Activated CD8-positive, alpha-beta memory T cell treated with anti-CD3 and anti-CD28 coated beads, Interleukin-2, amount 50 U/mL, for 48 hours (primary cell): Measurements from ENCODE around the gene CRAMP1.

Experiments used
- DNase-seq: peaks from one replicate; pipeline ENCODE4 v3.0.0-alpha.2; 2020

Gene CRAMP1

GRCh38 chr16:1634541-1634940 lies 22.4 kb downstream of the CRAMP1 start:
- no peak for DNase-seq

GRCh38 chr16:1635070-1635469 lies 22.9 kb downstream of the CRAMP1 start:
- no peak for DNase-seq

- DNase-seq: no peak
Observed at GRCh38 chr16:1637526-1637925, 25.4 kb downstream of the CRAMP1 start.

- no peak for DNase-seq
Observed at GRCh38 chr16:1638757-1639156, 26.6 kb downstream of the CRAMP1 start.

- no peak for DNase-seq
Observed at GRCh38 chr16:1639282-1639681, 27.1 kb downstream of the CRAMP1 start.

GRCh38 chr16:1639860-1640259 lies 27.7 kb downstream of the CRAMP1 start:
- DNase-seq: no peak

- no peak for DNase-seq
Observed at GRCh38 chr16:1640261-1640941, 28.2 kb downstream of the CRAMP1 start.

- no peak for DNase-seq
Observed at GRCh38 chr16:1641261-1641660, 29.1 kb downstream of the CRAMP1 start.

- DNase-seq: no peak
Observed at GRCh38 chr16:1642148-1642547, 30.0 kb downstream of the CRAMP1 start.

GRCh38 chr16:1642753-1643152 lies 30.6 kb downstream of the CRAMP1 start:
- DNase-seq: no peak

- DNase-seq: no peak
Observed at GRCh38 chr16:1643521-1643920, 31.4 kb downstream of the CRAMP1 start.

- DNase-seq: peak; percentile 57
Observed at GRCh38 chr16:1645914-1646525, 33.9 kb downstream of the CRAMP1 start.

- DNase-seq: no peak
Observed at GRCh38 chr16:1647856-1648255, 35.7 kb downstream of the CRAMP1 start.

- DNase-seq: no peak
Observed at GRCh38 chr16:1650131-1650530, 38.0 kb downstream of the CRAMP1 start.

- DNase-seq: no peak
Observed at GRCh38 chr16:1651094-1651973, 39.2 kb downstream of the CRAMP1 start.

GRCh38 chr16:1651974-1652312 lies 39.8 kb downstream of the CRAMP1 start:
- no peak for DNase-seq

- DNase-seq: no peak
Observed at GRCh38 chr16:1653023-1653422, 40.9 kb downstream of the CRAMP1 start.

GRCh38 chr16:1654505-1655268 lies 42.5 kb downstream of the CRAMP1 start:
- DNase-seq: no peak

- DNase-seq: no peak
Observed at GRCh38 chr16:1655269-1655807, 43.2 kb downstream of the CRAMP1 start.

- no peak for DNase-seq
Observed at GRCh38 chr16:1655909-1656807, 44.0 kb downstream of the CRAMP1 start.

GRCh38 chr16:1656808-1657617 lies 44.9 kb downstream of the CRAMP1 start:
- no peak for DNase-seq
